ENCODE results near the gene ZNF148.

Gene ZNF148

DNA sequence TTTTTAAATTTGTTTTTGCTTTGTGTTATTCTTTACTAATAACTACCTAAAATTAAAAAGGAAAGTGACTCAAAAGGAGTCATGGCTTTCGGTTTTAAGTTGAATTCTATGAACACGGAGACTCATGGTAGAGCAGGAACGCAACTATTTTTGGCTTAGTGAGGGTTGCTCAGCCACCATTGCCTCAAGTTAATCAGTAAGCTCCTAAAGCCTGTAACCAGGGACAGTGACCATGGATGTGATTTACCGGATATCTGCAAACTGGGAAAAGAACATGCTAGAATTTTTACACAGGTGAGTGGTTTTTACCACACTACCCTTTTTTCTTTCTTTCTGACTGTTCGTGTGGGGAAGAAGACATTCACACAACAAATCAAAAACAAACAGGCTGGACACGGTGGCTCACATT is 174.4 kb downstream of the ZNF148 start:
- no peak overlapping the region for H3K4me3 ChIP-seq (ENCODE audit: low read depth, low read length)
- in situ Hi-C loops (cut with HindIII; ENCODE audit: low sequenced_read_pairs), result no loop called here
- no peak for DNase-seq (ENCODE audit: low read depth, low spot score)
- TF ChIP-seq CTCF (IDR thresholded peaks at IDR 0.05; ENCODE audit: low read depth, low read length), result no peak

DNA sequence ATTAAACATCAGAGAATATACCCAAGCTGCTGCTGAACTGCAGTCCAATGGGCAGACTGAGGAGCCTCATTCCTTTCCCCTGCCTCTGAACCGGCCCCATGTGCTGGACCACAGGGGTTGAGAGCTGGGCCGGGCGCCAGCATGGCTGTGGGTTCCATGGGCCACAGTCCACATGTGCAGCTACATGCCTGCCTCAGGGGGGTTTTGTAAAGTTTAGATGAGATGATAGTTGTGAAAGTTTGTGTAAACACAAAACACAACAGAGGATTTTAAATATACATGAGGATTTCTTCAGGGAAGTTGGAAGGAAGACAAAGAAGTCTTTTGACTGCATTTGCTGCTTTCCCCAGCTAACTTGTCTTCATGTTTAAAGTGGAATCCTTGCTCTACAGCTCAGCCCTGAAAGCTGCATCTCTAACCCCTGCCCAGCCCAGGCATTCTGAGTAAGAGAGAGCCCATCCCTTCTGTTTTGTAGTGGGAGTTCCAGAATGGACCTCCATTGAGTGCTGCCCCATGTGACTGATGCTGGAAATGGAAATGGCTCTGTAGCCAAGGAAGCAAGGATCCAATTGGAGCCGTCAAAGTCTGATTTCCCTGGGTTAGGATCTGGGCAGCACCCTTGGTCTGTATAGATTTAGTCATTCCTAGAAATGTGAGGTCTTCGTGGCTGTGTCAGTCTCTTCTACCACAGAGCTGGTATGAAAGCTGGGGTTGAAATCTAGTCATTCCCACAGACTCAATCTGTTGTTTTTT is 180.1 kb downstream of the ZNF148 start:
- peak; percentile 7 for TF ChIP-seq CTCF (IDR thresholded peaks at IDR 0.05; ENCODE audit: low read depth, low read length)
- peak; percentile 87 for DNase-seq (ENCODE audit: low read depth, low spot score)
- H3K4me3 ChIP-seq (ENCODE audit: low read depth, low read length), result no peak overlapping the region
- in situ Hi-C loops (cut with HindIII; ENCODE audit: low sequenced_read_pairs), result no loop called here

DNA sequence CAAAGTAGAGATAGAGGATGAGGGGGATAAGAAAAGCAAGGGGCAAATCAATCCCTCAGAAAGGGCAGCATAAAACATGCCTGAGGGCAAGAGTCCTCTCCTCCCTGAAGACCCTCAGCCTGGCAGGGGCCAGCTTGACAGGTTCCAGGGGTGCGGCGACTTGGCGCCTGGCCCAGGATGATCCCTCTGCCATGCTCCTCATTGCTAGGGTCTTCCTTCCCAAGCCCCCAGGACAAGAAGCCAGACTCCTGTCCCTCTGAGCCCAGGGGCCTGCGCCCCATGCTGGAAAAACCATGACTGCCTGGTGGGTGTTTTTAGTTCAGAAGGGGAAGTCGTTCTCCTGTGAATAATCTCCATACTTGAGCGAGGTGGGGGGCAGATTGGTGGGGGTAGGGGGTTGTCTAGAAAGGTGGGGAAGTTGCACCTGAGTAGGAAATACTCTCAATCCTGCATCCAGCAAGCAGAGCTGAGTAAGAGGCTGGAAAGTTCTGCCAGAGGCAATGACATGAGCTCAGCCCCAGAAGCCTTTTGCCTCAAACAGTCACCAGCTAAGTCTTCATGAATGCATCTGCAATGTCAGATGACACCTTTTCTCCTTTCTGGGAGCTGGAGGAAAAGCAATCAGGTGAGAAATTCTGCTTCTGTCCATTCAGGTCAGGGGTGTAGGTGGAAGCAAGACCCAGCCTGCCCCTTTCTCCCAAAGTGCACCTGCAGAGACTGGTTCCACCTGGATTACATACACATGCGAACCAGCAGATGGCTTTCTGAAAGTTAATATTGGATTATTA is 180.9 kb downstream of the ZNF148 start:
- no peak for TF ChIP-seq CTCF (IDR thresholded peaks at IDR 0.05; ENCODE audit: low read depth, low read length)
- in situ Hi-C loops (cut with HindIII; ENCODE audit: low sequenced_read_pairs), result no loop called here
- DNase-seq (ENCODE audit: low read depth, low spot score), result peak; percentile 14
- H3K4me3 ChIP-seq (ENCODE audit: low read depth, low read length), result no peak overlapping the region

DNA sequence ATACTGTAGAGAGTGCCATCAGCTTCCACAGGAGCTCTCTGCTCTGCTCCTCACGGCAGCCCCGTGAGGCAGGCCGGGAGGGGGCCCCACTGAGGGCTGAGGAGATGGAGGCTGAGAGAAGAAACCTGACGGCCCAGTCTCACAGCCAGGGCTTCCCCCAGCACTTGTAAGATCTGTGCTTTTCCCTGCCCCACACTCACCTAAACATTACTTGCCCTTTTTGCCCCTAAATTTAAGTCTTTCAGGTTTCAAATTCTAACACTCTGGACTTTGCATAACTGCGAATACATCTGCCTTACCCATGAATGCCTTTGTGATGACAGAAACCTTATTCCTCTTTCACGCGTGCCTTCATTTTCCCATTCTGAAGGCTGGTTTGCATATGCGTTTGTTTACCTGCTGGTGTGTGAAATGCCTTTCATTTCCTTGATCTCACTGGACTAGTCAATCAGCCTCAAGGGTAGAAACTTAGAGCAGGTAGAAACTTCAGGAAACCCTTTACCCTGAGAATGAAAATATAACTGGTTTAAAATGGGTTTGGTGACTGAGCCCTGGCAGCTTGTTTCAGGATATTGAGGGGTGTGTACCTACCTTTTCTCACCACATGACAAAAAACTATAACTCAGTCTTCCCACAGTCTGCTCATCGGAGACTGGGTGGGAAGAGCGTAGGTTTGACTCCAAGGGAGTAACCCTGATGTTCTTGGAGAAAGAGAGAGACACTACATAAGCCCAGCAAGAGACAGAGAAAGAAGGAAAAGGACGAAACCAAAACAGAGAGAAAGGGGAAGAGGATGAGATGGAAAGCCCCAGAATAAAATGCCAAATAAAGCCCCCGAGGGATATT is 182.7 kb downstream of the ZNF148 start:
- TF ChIP-seq CTCF (IDR thresholded peaks at IDR 0.05; ENCODE audit: low read depth, low read length), result peak; percentile 13
- no peak overlapping the region for H3K4me3 ChIP-seq (ENCODE audit: low read depth, low read length)
- no peak for DNase-seq (ENCODE audit: low read depth, low spot score)
- in situ Hi-C loops (cut with HindIII; ENCODE audit: low sequenced_read_pairs), result no loop called here

DNA sequence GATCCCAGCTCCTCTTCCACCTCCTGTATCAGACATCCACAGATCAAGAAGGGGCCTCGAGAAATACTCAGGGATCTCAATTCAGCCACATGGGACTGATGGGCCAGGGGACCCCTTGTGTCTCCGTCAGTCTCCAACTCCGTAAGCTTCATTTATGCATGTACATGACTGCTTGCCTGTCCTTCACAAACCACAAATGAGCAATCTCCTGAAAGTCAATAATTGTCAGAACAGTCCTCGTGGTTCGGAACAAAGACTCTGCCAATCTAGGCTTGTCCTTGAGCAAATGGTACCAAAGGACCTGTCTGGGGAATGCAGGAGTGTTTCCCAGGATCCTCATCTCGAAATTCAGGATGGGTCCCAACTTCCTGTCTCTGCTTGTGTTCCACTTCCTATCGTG is 183.4 kb downstream of the ZNF148 start:
- DNase-seq (ENCODE audit: low read depth, low spot score), result no peak
- in situ Hi-C loops (cut with HindIII; ENCODE audit: low sequenced_read_pairs), result no loop called here
- no peak for TF ChIP-seq CTCF (IDR thresholded peaks at IDR 0.05; ENCODE audit: low read depth, low read length)
- H3K4me3 ChIP-seq (ENCODE audit: low read depth, low read length), result no peak overlapping the region

- in situ Hi-C loops (cut with HindIII; ENCODE audit: low sequenced_read_pairs), result no loop called here
- no peak for TF ChIP-seq CTCF (IDR thresholded peaks at IDR 0.05; ENCODE audit: low read depth, low read length)
- no peak overlapping the region for H3K4me3 ChIP-seq (ENCODE audit: low read depth, low read length)
- DNase-seq (ENCODE audit: low read depth, low spot score), result peak; percentile 40
Measured at GRCh38 chr3:125191256-125191655, 183.9 kb downstream of the ZNF148 start.

Measured in astrocyte of the spinal cord (primary cell).